WTC11 (cell line): Measurements from ENCODE around the gene SLC41A1. TPM values are rescaled to one million over a fixed set of nuclear protein-coding genes. Genes with fewer than 3 reads are reported as not detected.

ENCODE experiments used
- ATAC-seq: fragments of 200-7000 bp; cut with Tn5 transposase; 2 replicates; pipeline ENCODE4 v1.10.0; 2021; ENCODE audit warnings: mild to moderate bottlenecking, moderate library complexity
- CTCF ChIA-PET: fragments of 300-600 bp; sonication (Branson Sonifier 250); formaldehyde crosslinking; loops from one replicate; lab custom pipeline; 2021; ENCODE audit warnings: antibody characterized with exemption; lab: Charles Lee
- POLR2A ChIA-PET: fragments of 350-600 bp; sonication (Branson Sonifier 250); formaldehyde crosslinking; loops from one replicate; lab custom pipeline; 2021; ENCODE audit warnings: antibody characterized with exemption; lab: Charles Lee
- DNase-seq: peaks from one replicate; pipeline ENCODE4 v3.0.0; 2021; ENCODE audit warnings: low spot score
- H3K27ac Mint-ChIP-seq: 2 replicates; pipeline ENCODE4 v1.8.0; 2021; ENCODE audit warnings: mixed read lengths
- H3K27me3 Mint-ChIP-seq: 2 replicates; pipeline ENCODE4 v1.8.0; 2021; ENCODE audit warnings: low read depth, mild to moderate bottlenecking, moderate library complexity, mixed read lengths
- H3K36me3 Mint-ChIP-seq: 2 replicates; pipeline ENCODE4 v1.8.0; 2021; ENCODE audit warnings: mixed read lengths
- H3K4me1 Mint-ChIP-seq: 2 replicates; pipeline ENCODE4 v1.8.0; 2022; ENCODE audit warnings: mixed read lengths
- H3K4me3 Mint-ChIP-seq: 2 replicates; pipeline ENCODE4 v1.8.0; 2021; ENCODE audit warnings: mild to moderate bottlenecking, moderate library complexity, mixed read lengths
- H3K9me3 Mint-ChIP-seq: 2 replicates; pipeline ENCODE4 v1.8.0; 2021; ENCODE audit warnings: mixed read lengths
- ARID4B ChIP-seq: sonication (generic); formaldehyde crosslinking; IDR thresholded peaks from 2 replicates; pipeline ENCODE4 v1.8.0; 2023; ENCODE audit warnings: missing genetic modification reagents, mild to moderate bottlenecking, borderline replicate concordance
- E2F5 ChIP-seq: sonication (generic); formaldehyde crosslinking; IDR thresholded peaks from 2 replicates; pipeline ENCODE4 v1.8.1; 2022; ENCODE audit warnings: mild to moderate bottlenecking, moderate library complexity, missing genetic modification reagents
- ETV6 ChIP-seq: sonication (generic); formaldehyde crosslinking; IDR thresholded peaks from 2 replicates; pipeline ENCODE4 v1.8.1; 2022; ENCODE audit warnings: mild to moderate bottlenecking, missing genetic modification reagents
- FOXK1 ChIP-seq: sonication (generic); formaldehyde crosslinking; IDR thresholded peaks from 2 replicates; pipeline ENCODE4 v1.8.0; 2022; ENCODE audit warnings: mild to moderate bottlenecking, moderate library complexity, missing genetic modification reagents
- GRHL2 ChIP-seq: fragments of 250-450 bp; sonication (Bioruptor Pico); IDR thresholded peaks from 2 replicates; pipeline ENCODE4 v1.8.0; 2022; ENCODE audit warnings: mild to moderate bottlenecking, moderate library complexity; ENCODE audit not compliant: insufficient replicate concordance, severe bottlenecking
- MLX ChIP-seq: sonication (generic); formaldehyde crosslinking; IDR thresholded peaks from 2 replicates; pipeline ENCODE4 v1.8.1; 2023; ENCODE audit warnings: mild to moderate bottlenecking, missing genetic modification reagents, moderate library complexity
- MYBL2 ChIP-seq: sonication (generic); formaldehyde crosslinking; IDR thresholded peaks from 2 replicates; pipeline ENCODE4 v1.8.1; 2023; ENCODE audit warnings: mild to moderate bottlenecking, moderate library complexity, missing genetic modification reagents
- NFE2L1 ChIP-seq: sonication (generic); formaldehyde crosslinking; IDR thresholded peaks from 2 replicates; pipeline ENCODE4 v1.8.1; 2023; ENCODE audit warnings: missing genetic modification reagents
- OVOL2 ChIP-seq: fragments of 250-450 bp; sonication (Bioruptor Pico); IDR thresholded peaks from 2 replicates; pipeline ENCODE4 v1.9.0; 2021; ENCODE audit warnings: mild to moderate bottlenecking, borderline replicate concordance
- PRDM15 ChIP-seq: sonication (generic); formaldehyde crosslinking; IDR thresholded peaks from 2 replicates; pipeline ENCODE4 v1.8.0; 2022; ENCODE audit warnings: missing genetic modification reagents
- TEAD1 ChIP-seq: sonication (generic); formaldehyde crosslinking; IDR thresholded peaks from 2 replicates; pipeline ENCODE4 v1.8.0; 2022; ENCODE audit warnings: mild to moderate bottlenecking, missing genetic modification reagents
- ZNF121 ChIP-seq: sonication (generic); formaldehyde crosslinking; IDR thresholded peaks from 2 replicates; pipeline ENCODE4 v1.8.0; 2023; ENCODE audit warnings: missing genetic modification reagents
- ZNF219 ChIP-seq: sonication (generic); formaldehyde crosslinking; IDR thresholded peaks from 2 replicates; pipeline ENCODE4 v1.8.0; 2023; ENCODE audit warnings: missing genetic modification reagents, mild to moderate bottlenecking, borderline replicate concordance
- ZNF532 ChIP-seq: fragments of 250-450 bp; sonication (Bioruptor Pico); IDR thresholded peaks from 2 replicates; pipeline ENCODE4 v1.9.0; 2021; ENCODE audit warnings: mild to moderate bottlenecking, borderline replicate concordance
- ZNF671 ChIP-seq: fragments of 250-450 bp; sonication (Bioruptor Pico); IDR thresholded peaks from 2 replicates; pipeline ENCODE4 v1.8.0; 2021; ENCODE audit warnings: mild to moderate bottlenecking
- total RNA-seq: library from RNA; stranded (reverse); gene quantifications from 3 replicates; pipeline ENCODE4 v1.2.3, GENCODE V29; 2021
- TF ChIP-seq, protein P1 (sequence below): fragments of 250-450 bp; sonication (Bioruptor Pico); IDR thresholded peaks from 2 replicates; pipeline ENCODE4 v2.1.2; 2022; ENCODE audit warnings: mild to moderate bottlenecking, moderate library complexity
- TF ChIP-seq, protein P2 (sequence below): fragments of 250-450 bp; sonication (Bioruptor Pico); IDR thresholded peaks from 2 replicates; pipeline ENCODE4 v1.9.0; 2021; ENCODE audit warnings: mild to moderate bottlenecking

The SLC41A1 gene
- total RNA-seq, 1 experiment from 2014 or later: 32.8 TPM

GRCh38 chr1:205809942-205810345, 3.1 kb downstream of the SLC41A1 start:
- H3K4me3 Mint-ChIP-seq: no peak overlapping the region
- peaks cover 29% of the 10 kb centered on the region for H3K36me3 Mint-ChIP-seq
- ATAC-seq (no peak), DNase-seq (no peak)
- H3K9me3 Mint-ChIP-seq: no peaks in the 10 kb centered on the region
- no peak overlapping the region for H3K27ac Mint-ChIP-seq
- CTCF ChIA-PET: interaction anchor here (0.6 to 3.3 kb wide), 13 partner anchors 17 to 167 kb away, joined by 3 to 27 read pairs (median 6); partner anchors contain the start of genes PM20D1 and RAB29
- H3K4me1 Mint-ChIP-seq: peaks cover 37% of the 10 kb centered on the region
- POLR2A ChIA-PET: interaction anchor here (0.5 to 1.5 kb wide), 2 partner anchors 45 to 61 kb away, joined by 3 read pairs; no protein-coding TSS in a partner anchor
- TF ChIP-seq ZNF532 (CRISPR knock-in tag): no peak
- no peak for TF ChIP-seq ETV6 (CRISPR knock-in tag)
- no peak for TF ChIP-seq FOXK1 (CRISPR knock-in tag)
- no peak for TF ChIP-seq ZNF121 (CRISPR knock-in tag)
- no peak for TF ChIP-seq ZNF671 (CRISPR knock-in tag)
- TF ChIP-seq, protein P1, sequence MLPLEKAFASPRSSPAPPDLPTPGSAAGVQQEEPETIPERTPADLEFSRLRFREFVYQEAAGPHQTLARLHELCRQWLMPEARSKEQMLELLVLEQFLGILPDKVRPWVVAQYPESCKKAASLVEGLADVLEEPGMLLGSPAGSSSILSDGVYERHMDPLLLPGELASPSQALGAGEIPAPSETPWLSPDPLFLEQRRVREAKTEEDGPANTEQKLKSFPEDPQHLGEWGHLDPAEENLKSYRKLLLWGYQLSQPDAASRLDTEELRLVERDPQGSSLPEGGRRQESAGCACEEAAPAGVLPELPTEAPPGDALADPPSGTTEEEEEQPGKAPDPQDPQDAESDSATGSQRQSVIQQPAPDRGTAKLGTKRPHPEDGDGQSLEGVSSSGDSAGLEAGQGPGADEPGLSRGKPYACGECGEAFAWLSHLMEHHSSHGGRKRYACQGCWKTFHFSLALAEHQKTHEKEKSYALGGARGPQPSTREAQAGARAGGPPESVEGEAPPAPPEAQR (CRISPR knock-in tag): no peak
- no peak for TF ChIP-seq GRHL2
- no peak for TF ChIP-seq ZNF219 (CRISPR knock-in tag)
- TF ChIP-seq, protein P2, sequence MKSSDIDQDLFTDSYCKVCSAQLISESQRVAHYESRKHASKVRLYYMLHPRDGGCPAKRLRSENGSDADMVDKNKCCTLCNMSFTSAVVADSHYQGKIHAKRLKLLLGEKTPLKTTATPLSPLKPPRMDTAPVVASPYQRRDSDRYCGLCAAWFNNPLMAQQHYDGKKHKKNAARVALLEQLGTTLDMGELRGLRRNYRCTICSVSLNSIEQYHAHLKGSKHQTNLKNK (CRISPR knock-in tag): no peak
- TF ChIP-seq E2F5 (CRISPR knock-in tag): no peak
- no peak for TF ChIP-seq NFE2L1
- no peak for TF ChIP-seq OVOL2 (CRISPR knock-in tag)
- no peak for TF ChIP-seq ARID4B (CRISPR knock-in tag)
- no peak for TF ChIP-seq MYBL2 (CRISPR knock-in tag)
- H3K27me3 Mint-ChIP-seq: peaks cover 14% of the 10 kb centered on the region; the same call in 1 of the 2 replicates

DNA sequence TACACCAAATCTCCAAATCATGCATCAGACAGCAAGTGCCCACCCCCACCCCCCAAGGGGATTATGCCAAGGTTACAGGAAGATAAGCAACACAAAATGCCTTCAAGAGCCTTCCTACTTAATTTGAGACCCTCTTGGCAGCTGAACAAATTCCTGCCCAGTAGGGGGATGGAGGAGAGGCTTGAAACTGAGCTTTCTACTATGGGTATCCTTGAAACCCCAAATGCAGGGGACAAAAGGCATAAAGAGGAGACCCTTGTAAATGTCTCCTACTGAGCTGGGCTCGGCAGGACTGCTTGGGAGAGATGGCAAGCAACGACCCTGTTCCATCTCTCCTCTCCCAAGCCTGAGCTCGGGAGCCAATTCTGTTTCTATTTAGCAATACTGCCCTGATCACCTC, 3.5 kb downstream of the SLC41A1 start:
- Mint-ChIP-seq H3K9me3 (no peaks in the 10 kb centered on the region), H3K27ac (no peak overlapping the region)
- CTCF ChIA-PET: interaction anchor here (1.8 to 3.3 kb wide), 3 partner anchors 34 to 168 kb away, joined by 6 to 27 read pairs (median 7); no protein-coding TSS in a partner anchor
- no peak for TF ChIP-seq TEAD1 (CRISPR knock-in tag)
- no peak for TF ChIP-seq PRDM15
- TF ChIP-seq MLX (CRISPR knock-in tag): no peak

More for the DNA sequence above, 3.5 kb downstream of the SLC41A1 start:
- DNase-seq (no peak), ATAC-seq (no peak)
- Mint-ChIP-seq H3K4me1 (peaks cover 35% of the 10 kb centered on the region), H3K4me3 (no peak overlapping the region), H3K36me3 (peaks cover 29% of the 10 kb centered on the region), H3K27me3 (peaks cover 10% of the 10 kb centered on the region; the same call in 1 of the 2 replicates)
- POLR2A ChIA-PET: no interaction called here
